T-helper 1 cell (primary cell): ENCODE data around the gene LRRC8A.

Experiments
- DNase-seq, 5 donors: peaks; one replicate each; pipeline ENCODE4 v3.0.0-alpha.2; 2012 to 2020

The LRRC8A gene

GRCh38 chr9:128902351-128903078, 20.6 kb downstream of the LRRC8A start:
- DNase-seq, result peak; percentile 65 to 95 (median 80)

GRCh38 chr9:128903079-128903461, 21.1 kb downstream of the LRRC8A start:
- peak in 1 of 5 donors; percentile 16 for DNase-seq

- no peak for DNase-seq
Measured at GRCh38 chr9:128903871-128904620, 22.1 kb downstream of the LRRC8A start.

- DNase-seq, result no peak
Measured at GRCh38 chr9:128905964-128906363, 24.0 kb downstream of the LRRC8A start.

GRCh38 chr9:128906741-128907140, 24.8 kb downstream of the LRRC8A start:
- no peak for DNase-seq

- DNase-seq, result no peak
Measured at GRCh38 chr9:128908372-128908771, 26.4 kb downstream of the LRRC8A start.

- DNase-seq, result no peak
Measured at GRCh38 chr9:128909859-128910258, 27.9 kb downstream of the LRRC8A start.

- no peak for DNase-seq
Measured at GRCh38 chr9:128910906-128911305, 29.0 kb downstream of the LRRC8A start.

GRCh38 chr9:128911529-128912035, 29.6 kb downstream of the LRRC8A start:
- no peak for DNase-seq

GRCh38 chr9:128912270-128912853, 30.4 kb downstream of the LRRC8A start:
- DNase-seq, result no peak

- DNase-seq, result no peak
Measured at GRCh38 chr9:128913048-128913900, 31.3 kb downstream of the LRRC8A start.

- DNase-seq, result no peak
Measured at GRCh38 chr9:128913995-128914772, 32.3 kb downstream of the LRRC8A start.

- DNase-seq, result no peak
Measured at GRCh38 chr9:128916204-128916603, 34.3 kb downstream of the LRRC8A start.

GRCh38 chr9:128916745-128917144, 34.8 kb downstream of the LRRC8A start:
- no peak for DNase-seq

GRCh38 chr9:128917151-128917849, 35.4 kb downstream of the LRRC8A start:
- DNase-seq, result no peak

- no peak for DNase-seq
Measured at GRCh38 chr9:128918921-128919320, 37.0 kb downstream of the LRRC8A start.

GRCh38 chr9:128919402-128920089, 37.6 kb downstream of the LRRC8A start:
- DNase-seq, result no peak

GRCh38 chr9:128920381-128921058, 38.6 kb downstream of the LRRC8A start, which contains the start of gene PHYHD1:
TSS of gene PHYHD1 (plus strand) at chr9:128920982. CDS start at chr9:128922324, 1,342 bp downstream.
- no peak for DNase-seq

- DNase-seq, result no peak
Measured at GRCh38 chr9:128921881-128922763, 40.2 kb downstream of the LRRC8A start.
